ENCODE data around the gene SGK2. TPM values are rescaled to one million over a fixed set of nuclear protein-coding genes. Genes with fewer than 3 reads are reported as not detected.
A peak's percentile ranks its signal among the peaks of the same experiment; 100 is the strongest.

SGK2 gene
- total and polyA plus RNA-seq, 2 of the 13 experiments (the other 11 are each of a cell fraction or from before 2014, with no cell fraction given): 6.2 to 29.4 TPM

DNA sequence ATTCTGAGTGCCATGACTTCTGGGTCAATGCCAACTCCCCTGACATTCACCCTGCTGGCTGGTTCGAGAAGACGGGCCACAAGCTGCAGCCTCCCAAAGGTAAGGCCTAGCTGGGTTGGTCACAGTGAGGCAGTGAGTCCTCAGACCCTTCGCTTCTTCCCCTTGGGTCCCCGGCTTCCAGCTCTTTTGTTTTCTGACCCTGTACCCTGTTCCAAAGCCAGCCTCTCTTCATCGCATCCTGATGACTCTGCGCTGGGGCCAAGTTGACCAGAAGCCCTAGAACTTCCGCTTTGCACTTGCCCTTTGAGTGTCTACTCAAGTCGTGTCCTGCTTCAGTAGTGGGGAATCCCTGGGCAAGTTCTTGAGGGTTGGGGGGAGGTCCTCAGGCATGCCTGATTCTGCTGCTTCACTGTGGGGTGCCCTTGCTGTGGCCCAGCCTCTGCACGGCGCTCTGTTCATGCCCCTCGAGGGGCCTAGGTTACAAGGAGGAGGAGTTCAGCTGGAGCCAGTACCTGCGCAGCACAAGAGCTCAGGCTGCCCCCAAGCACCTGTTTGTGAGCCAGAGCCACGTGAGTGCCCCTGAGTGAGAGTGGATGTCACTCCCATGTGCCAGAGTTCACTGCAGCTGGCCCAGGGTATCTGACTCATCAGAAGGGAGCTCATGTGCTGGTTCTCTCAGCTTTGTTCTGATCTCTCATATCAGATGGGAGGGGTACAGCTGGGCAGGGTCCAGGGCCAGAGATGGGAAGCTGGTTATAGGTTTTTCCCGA, 28.3 kb upstream of the SGK2 start (continued):
- TF ChIP-seq, protein P1, sequence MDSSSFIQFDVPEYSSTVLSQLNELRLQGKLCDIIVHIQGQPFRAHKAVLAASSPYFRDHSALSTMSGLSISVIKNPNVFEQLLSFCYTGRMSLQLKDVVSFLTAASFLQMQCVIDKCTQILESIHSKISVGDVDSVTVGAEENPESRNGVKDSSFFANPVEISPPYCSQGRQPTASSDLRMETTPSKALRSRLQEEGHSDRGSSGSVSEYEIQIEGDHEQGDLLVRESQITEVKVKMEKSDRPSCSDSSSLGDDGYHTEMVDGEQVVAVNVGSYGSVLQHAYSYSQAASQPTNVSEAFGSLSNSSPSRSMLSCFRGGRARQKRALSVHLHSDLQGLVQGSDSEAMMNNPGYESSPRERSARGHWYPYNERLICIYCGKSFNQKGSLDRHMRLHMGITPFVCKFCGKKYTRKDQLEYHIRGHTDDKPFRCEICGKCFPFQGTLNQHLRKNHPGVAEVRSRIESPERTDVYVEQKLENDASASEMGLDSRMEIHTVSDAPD (CRISPR knock-in tag; IDR thresholded peaks at IDR 0.05): no peak; the same call in 1 of the 2 replicates
- TF ChIP-seq ATF7-NPFF (CRISPR knock-in tag; IDR thresholded peaks at IDR 0.05; ENCODE audit: low read depth): peak; percentile 87
- TF ChIP-seq ELF4 (CRISPR knock-in tag; IDR thresholded peaks at IDR 0.05; ENCODE audit: borderline replicate concordance): no peak
- TF ChIP-seq, protein P2, sequence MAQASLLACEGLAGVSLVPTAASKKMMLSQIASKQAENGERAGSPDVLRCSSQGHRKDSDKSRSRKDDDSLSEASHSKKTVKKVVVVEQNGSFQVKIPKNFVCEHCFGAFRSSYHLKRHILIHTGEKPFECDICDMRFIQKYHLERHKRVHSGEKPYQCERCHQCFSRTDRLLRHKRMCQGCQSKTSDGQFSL (CRISPR knock-in tag; IDR thresholded peaks at IDR 0.05): peak; percentile 83; the same call in 1 of the 2 replicates
- peak; percentile 95 for TF ChIP-seq SPEN (CRISPR knock-in tag; IDR thresholded peaks at IDR 0.05; ENCODE audit: low read depth)
- TF ChIP-seq, protein P3, sequence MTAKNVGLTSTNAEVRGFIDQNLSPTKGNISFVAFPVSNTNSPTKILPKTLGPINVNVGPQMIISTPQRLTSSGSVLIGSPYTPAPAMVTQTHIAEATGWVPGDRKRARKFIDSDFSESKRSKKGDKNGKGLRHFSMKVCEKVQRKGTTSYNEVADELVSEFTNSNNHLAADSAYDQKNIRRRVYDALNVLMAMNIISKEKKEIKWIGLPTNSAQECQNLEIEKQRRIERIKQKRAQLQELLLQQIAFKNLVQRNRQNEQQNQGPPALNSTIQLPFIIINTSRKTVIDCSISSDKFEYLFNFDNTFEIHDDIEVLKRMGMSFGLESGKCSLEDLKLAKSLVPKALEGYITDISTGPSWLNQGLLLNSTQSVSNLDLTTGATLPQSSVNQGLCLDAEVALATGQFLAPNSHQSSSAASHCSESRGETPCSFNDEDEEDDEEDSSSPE (CRISPR knock-in tag; IDR thresholded peaks at IDR 0.05): peak; percentile 86
- TF ChIP-seq, protein P4, sequence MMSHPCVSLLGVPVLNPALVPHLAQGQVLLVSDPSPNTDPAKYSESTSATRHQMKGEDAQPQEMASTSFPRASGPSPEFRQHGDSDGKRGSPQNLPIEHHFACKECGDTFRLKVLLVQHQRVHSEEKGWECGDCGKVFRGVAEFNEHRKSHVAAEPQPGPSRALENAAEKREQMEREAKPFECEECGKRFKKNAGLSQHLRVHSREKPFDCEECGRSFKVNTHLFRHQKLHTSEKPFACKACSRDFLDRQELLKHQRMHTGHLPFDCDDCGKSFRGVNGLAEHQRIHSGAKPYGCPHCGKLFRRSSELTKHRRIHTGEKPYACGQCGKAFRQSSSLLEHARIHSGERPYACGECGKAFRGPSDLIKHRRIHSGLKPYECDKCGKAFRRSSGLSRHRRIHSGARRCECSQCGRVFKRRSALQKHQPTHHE (CRISPR knock-in tag; IDR thresholded peaks at IDR 0.05; ENCODE audit: borderline replicate concordance): peak; percentile 72; the same call in 1 of the 2 replicates
- TF ChIP-seq, protein P5, sequence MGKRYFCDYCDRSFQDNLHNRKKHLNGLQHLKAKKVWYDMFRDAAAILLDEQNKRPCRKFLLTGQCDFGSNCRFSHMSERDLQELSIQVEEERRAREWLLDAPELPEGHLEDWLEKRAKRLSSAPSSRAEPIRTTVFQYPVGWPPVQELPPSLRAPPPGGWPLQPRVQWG (CRISPR knock-in tag; IDR thresholded peaks at IDR 0.05; ENCODE audit: borderline replicate concordance, low read depth): peak; percentile 87; the same call in 1 of the 2 replicates
- TF ChIP-seq HNRNPH1 (optimal IDR thresholded peaks at IDR 0.05; ENCODE audit: low read depth, low read length): no peak
- 0 out of 2 replicates have a peak, but pooled peaks have one; percentile 50 for TF ChIP-seq ZNF558 (CRISPR knock-in tag; IDR thresholded peaks at IDR 0.05; ENCODE audit: borderline replicate concordance)
- TF ChIP-seq JUN (CRISPR knock-in tag; IDR thresholded peaks at IDR 0.05): peak; percentile 97
- peak; percentile 73; the same call in 1 of the 2 replicates for TF ChIP-seq GZF1 (CRISPR knock-in tag; IDR thresholded peaks at IDR 0.05)
- peak; percentile 85; the same call in 1 of the 2 replicates for TF ChIP-seq SNAI1 (CRISPR knock-in tag; IDR thresholded peaks at IDR 0.05; ENCODE audit: borderline replicate concordance)
- TF ChIP-seq ZNF737 (CRISPR knock-in tag; IDR thresholded peaks at IDR 0.05; ENCODE audit: borderline replicate concordance): peak; percentile 88
- no peak for TF ChIP-seq ZNF552 (CRISPR knock-in tag; IDR thresholded peaks at IDR 0.05; ENCODE audit: borderline replicate concordance)
- TF ChIP-seq, protein P6, sequence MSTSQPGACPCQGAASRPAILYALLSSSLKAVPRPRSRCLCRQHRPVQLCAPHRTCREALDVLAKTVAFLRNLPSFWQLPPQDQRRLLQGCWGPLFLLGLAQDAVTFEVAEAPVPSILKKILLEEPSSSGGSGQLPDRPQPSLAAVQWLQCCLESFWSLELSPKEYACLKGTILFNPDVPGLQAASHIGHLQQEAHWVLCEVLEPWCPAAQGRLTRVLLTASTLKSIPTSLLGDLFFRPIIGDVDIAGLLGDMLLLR (CRISPR knock-in tag; IDR thresholded peaks at IDR 0.05): peak; percentile 94
- TF ChIP-seq TCF7L2 (IDR thresholded peaks at IDR 0.05; ENCODE audit: low read depth, low read length): no peak
- TF ChIP-seq REPIN1 (CRISPR knock-in tag; IDR thresholded peaks at IDR 0.05; ENCODE audit: borderline replicate concordance, low read depth): peak; percentile 87
- TF ChIP-seq, protein P7, sequence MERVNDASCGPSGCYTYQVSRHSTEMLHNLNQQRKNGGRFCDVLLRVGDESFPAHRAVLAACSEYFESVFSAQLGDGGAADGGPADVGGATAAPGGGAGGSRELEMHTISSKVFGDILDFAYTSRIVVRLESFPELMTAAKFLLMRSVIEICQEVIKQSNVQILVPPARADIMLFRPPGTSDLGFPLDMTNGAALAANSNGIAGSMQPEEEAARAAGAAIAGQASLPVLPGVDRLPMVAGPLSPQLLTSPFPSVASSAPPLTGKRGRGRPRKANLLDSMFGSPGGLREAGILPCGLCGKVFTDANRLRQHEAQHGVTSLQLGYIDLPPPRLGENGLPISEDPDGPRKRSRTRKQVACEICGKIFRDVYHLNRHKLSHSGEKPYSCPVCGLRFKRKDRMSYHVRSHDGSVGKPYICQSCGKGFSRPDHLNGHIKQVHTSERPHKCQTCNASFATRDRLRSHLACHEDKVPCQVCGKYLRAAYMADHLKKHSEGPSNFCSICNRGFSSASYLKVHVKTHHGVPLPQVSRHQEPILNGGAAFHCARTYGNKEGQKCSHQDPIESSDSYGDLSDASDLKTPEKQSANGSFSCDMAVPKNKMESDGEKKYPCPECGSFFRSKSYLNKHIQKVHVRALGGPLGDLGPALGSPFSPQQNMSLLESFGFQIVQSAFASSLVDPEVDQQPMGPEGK (CRISPR knock-in tag; IDR thresholded peaks at IDR 0.05): peak; percentile 62
- no peak for TF ChIP-seq THYN1 (CRISPR knock-in tag; IDR thresholded peaks at IDR 0.05; ENCODE audit: borderline replicate concordance, low read depth)

Data from HepG2 (cell line).